Body of pancreas (tissue), 4 donors: Measurements from ENCODE around the gene TSEN2.

Experiments
- POLR2A ChIP-seq, 3 donors: fragments of 450-650 bp; IDR thresholded peaks; one replicate each; pipeline ENCODE4 v1.6.1; 2016; ENCODE audit warnings: antibody characterized with exemption in 3 of 3, mild to moderate bottlenecking in 2 of 3
- TF ChIP-seq, protein P1 (sequence below), 7 experiments: fragments of 450-650 bp in 4 of 7; fragments of 200-600 bp in 3 of 7; sonication (generic) in 3 of 7; IDR thresholded peaks; one replicate each; pipeline ENCODE4 v1.5.1; 2016 to 2019; ENCODE audit warnings: antibody characterized with exemption in 7 of 7

DNA sequence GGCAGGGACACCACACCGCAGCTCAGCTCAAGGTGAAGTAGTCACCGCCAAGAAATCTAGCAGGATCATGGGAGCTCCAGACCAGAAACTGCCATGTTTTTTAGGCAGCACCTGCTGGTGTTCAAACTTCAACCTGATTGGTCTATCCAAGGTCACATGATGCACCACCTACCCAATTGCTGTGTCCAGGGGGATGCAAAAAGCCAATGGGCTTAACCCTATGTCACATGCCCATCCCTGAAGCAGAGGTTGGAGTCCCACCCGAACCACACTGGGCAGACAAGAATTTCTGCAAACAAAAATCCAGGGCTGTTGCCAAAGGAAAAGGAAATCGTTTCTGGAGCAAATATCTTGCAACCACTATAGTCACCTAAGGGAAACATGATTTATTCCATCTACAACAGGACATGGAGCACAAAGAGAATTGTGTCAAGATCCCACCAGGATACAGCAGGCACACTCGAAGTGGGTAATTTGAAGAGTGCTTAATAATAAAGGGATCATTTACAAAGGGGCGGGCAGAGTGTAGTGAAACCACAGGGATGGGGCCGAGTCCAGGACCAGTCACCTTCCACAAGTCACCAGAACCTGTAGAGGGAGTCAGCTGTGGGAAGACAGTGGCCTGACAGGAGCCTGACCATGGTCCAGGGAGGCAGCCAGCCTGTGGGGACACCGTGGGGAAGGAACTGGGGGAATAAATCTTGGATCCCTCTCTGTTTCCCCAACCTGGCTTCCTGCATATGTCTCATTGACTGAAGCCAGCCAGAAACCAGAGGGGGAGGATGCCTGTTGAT is 34.2 kb upstream of the TSEN2 start:
- TF ChIP-seq, protein P1, sequence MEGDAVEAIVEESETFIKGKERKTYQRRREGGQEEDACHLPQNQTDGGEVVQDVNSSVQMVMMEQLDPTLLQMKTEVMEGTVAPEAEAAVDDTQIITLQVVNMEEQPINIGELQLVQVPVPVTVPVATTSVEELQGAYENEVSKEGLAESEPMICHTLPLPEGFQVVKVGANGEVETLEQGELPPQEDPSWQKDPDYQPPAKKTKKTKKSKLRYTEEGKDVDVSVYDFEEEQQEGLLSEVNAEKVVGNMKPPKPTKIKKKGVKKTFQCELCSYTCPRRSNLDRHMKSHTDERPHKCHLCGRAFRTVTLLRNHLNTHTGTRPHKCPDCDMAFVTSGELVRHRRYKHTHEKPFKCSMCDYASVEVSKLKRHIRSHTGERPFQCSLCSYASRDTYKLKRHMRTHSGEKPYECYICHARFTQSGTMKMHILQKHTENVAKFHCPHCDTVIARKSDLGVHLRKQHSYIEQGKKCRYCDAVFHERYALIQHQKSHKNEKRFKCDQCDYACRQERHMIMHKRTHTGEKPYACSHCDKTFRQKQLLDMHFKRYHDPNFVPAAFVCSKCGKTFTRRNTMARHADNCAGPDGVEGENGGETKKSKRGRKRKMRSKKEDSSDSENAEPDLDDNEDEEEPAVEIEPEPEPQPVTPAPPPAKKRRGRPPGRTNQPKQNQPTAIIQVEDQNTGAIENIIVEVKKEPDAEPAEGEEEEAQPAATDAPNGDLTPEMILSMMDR (IDR thresholded peaks at IDR 0.05) = no peak
- TF ChIP-seq POLR2A (IDR thresholded peaks at IDR 0.05) = no peak
